Gastrocnemius medialis (tissue), 4 donors: ENCODE results near the gene MAML1.

Experiments used
- POLR2A ChIP-seq, 2 donors: fragments of 450-650 bp; IDR thresholded peaks; one replicate each; pipeline ENCODE4 v1.6.1; 2017; ENCODE audit warnings: antibody characterized with exemption in 2 of 2, mild to moderate bottlenecking in 2 of 2, moderate library complexity in 2 of 2
- TF ChIP-seq, protein P1 (sequence below), 5 experiments: fragments of 450-650 bp in 3 of 5; fragments of 200-600 bp in 2 of 5; sonication (generic) in 2 of 5; IDR thresholded peaks in 4 of 5; conservative IDR thresholded peaks in 1 of 5; 1 replicate in 4 of 5; 2 replicates in 1 of 5; pipeline ENCODE4 v1.5.1; 2016 to 2019; ENCODE audit warnings: antibody characterized with exemption in 5 of 5, mild to moderate bottlenecking in 3 of 5, moderate library complexity in 3 of 5

DNA sequence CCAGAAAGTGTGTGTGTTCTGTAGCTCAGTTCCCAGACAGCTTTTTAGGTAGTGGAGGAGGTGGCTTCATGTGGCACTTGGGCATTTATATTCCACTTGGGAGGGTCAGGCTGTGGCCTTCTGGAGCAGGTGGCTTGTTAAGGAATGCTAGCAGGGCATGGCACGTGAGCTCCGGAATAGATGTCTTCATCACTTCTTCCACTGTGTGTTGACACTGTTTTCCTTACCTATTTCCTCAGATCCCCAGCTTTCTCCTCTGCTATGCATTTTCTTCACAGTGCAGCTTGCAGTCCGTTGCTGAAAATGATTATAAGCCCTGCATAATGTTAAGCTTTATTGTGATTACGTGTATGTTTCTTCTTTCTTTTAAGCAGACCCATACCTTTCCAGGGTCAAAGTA lies 3.3 kb upstream of the MAML1 start:
- no peak for TF ChIP-seq POLR2A (IDR thresholded peaks at IDR 0.05)
- TF ChIP-seq, protein P1, sequence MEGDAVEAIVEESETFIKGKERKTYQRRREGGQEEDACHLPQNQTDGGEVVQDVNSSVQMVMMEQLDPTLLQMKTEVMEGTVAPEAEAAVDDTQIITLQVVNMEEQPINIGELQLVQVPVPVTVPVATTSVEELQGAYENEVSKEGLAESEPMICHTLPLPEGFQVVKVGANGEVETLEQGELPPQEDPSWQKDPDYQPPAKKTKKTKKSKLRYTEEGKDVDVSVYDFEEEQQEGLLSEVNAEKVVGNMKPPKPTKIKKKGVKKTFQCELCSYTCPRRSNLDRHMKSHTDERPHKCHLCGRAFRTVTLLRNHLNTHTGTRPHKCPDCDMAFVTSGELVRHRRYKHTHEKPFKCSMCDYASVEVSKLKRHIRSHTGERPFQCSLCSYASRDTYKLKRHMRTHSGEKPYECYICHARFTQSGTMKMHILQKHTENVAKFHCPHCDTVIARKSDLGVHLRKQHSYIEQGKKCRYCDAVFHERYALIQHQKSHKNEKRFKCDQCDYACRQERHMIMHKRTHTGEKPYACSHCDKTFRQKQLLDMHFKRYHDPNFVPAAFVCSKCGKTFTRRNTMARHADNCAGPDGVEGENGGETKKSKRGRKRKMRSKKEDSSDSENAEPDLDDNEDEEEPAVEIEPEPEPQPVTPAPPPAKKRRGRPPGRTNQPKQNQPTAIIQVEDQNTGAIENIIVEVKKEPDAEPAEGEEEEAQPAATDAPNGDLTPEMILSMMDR (IDR thresholded peaks at IDR 0.05 in 4 of 5, conservative IDR thresholded peaks at IDR 0.05 in 1 of 5), result no peak
